ENCODE data around the gene SOWAHB. TPM values are rescaled to one million over a fixed set of nuclear protein-coding genes. Genes with fewer than 3 reads are reported as not detected.
"Not testable (repeated sequence)": the region's sequence is repeated elsewhere in the genome, so short reads cannot be mapped to it uniquely, and the experiment has no call there.

SOWAHB gene
- total RNA-seq, 4 donors from 2014 or later = 1.9 to 3.3 TPM; not detected in 2

GRCh38 chr4:76883147-76883546 lies 14.8 kb downstream of the SOWAHB start:
- Histone ChIP-seq H3K27me3 (no peaks in the 10 kb centered on the region), H3K4me3 (no peak overlapping the region), H3K4me1 (no peaks in the 10 kb centered on the region), H3K9me3 (no peaks in the 10 kb centered on the region), H3K36me3 (no peaks in the 10 kb centered on the region), H3K27ac (no peak overlapping the region)
- TF ChIP-seq POLR2A (IDR thresholded peaks at IDR 0.05) (no peak), CTCF (IDR thresholded peaks at IDR 0.05) (no peak)
- intact Hi-C loops (cut with DNase I; ENCODE audit: low total_unique reads) = no loop called here
- DNase-seq = no peak

- DNase-seq = no peak
- Histone ChIP-seq H3K4me1 (no peaks in the 10 kb centered on the region), H3K4me3 (no peak overlapping the region), H3K27ac (no peak overlapping the region), H3K27me3 (no peaks in the 10 kb centered on the region), H3K9me3 (no peaks in the 10 kb centered on the region), H3K36me3 (no peaks in the 10 kb centered on the region)
- intact Hi-C loops (cut with DNase I; ENCODE audit: low total_unique reads) = no loop called here
- TF ChIP-seq POLR2A (IDR thresholded peaks at IDR 0.05) (no peak), CTCF (IDR thresholded peaks at IDR 0.05) (no peak)
Observed at GRCh38 chr4:76882630-76883029, 15.3 kb downstream of the SOWAHB start.

GRCh38 chr4:76881375-76881774 lies 16.6 kb downstream of the SOWAHB start:
- H3K27ac ChIP-seq = no peak overlapping the region
- no peaks in the 10 kb centered on the region for H3K4me1 ChIP-seq
- H3K9me3 ChIP-seq = no peaks in the 10 kb centered on the region
- TF ChIP-seq POLR2A (IDR thresholded peaks at IDR 0.05) = no peak
- no peak for TF ChIP-seq CTCF (IDR thresholded peaks at IDR 0.05)
- intact Hi-C loops (cut with DNase I; ENCODE audit: low total_unique reads) = no loop called here
- DNase-seq = no peak
- H3K27me3 ChIP-seq = no peaks in the 10 kb centered on the region
- no peak overlapping the region for H3K4me3 ChIP-seq
- H3K36me3 ChIP-seq = no peaks in the 10 kb centered on the region

- intact Hi-C loops (cut with DNase I; ENCODE audit: low total_unique reads) = no loop called here
- Histone ChIP-seq H3K9me3 (no peaks in the 10 kb centered on the region), H3K4me3 (no peak overlapping the region)
Observed at GRCh38 chr4:76879731-76880364, 18.1 kb downstream of the SOWAHB start.

GRCh38 chr4:76878641-76879165 lies 19.2 kb downstream of the SOWAHB start:
- H3K4me3 ChIP-seq; intact Hi-C loops (cut with DNase I; ENCODE audit: low total_unique reads); H3K4me1 ChIP-seq; H3K27me3 ChIP-seq; H3K9me3 ChIP-seq; H3K36me3 ChIP-seq; H3K27ac ChIP-seq; DNase-seq: not testable (repeated sequence)

More at GRCh38 chr4:76879731-76880364, 18.1 kb downstream of the SOWAHB start:
- H3K27me3 ChIP-seq = no peaks in the 10 kb centered on the region
- no peak for TF ChIP-seq CTCF (IDR thresholded peaks at IDR 0.05)
- no peak for TF ChIP-seq POLR2A (IDR thresholded peaks at IDR 0.05)
- no peak for DNase-seq
- no peak overlapping the region for H3K27ac ChIP-seq
- H3K36me3 ChIP-seq = no peaks in the 10 kb centered on the region
- H3K4me1 ChIP-seq = no peaks in the 10 kb centered on the region

Measured in uterus (tissue), 4 donors.